Measurements from ENCODE around the gene RING1.

The RING1 gene

DNA sequence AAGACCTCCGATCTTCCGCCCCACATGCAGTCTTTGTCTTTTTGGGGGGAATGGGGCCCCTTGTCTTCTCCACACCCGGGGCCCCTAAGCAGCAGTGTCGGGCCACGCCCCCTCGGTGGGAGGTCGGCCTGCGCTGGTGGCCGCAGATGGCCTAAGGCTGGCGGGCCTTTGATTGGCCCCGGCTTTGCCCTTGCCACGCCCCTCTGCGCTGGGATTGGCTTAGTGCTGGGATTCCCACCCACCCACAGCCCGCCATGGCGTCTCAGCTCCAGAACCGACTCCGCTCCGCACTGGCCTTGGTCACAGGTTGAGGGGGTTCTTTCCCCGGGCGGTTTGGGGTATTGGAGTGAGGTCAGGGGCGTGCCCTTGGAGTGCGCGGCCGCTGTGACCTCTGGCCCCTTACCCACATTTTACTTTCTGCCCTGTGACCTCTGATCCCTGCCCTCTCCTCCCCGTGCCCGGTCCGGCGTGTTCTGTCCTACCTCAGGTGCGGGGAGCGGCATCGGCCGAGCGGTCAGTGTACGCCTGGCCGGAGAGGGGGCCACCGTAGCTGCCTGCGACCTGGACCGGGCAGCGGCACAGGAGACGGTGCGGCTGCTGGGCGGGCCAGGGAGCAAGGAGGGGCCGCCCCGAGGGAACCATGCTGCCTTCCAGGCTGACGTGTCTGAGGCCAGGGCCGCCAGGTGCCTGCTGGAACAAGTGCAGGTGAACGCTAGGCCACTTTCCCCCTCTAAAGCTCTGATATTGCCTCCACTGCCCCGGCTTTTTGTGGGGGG lies 3.7 kb upstream of the RING1 start, which contains the start of gene HSD17B8:
HSD17B8 (plus strand) TSS at position 241 of the 776 bp plus-strand sequence; CDS start at position 255, 14 bp downstream.
- Histone ChIP-seq H3K27ac (ENCODE audit: low read length) (peak within 1 kb of the TSS; percentile 56; the same call in 1 of the 2 replicates), H3K79me2 (ENCODE audit: low read length) (peaks cover 31% of the 10 kb centered on the region), H3K4me3 (ENCODE audit: low read length) (peak within 1 kb of the TSS; percentile 97), H3F3A (ENCODE audit: insufficient read depth, low read length) (peaks cover 14% of the 10 kb centered on the region; the same call in 1 of the 2 replicates), H3K9me3 (replicated peaks; ENCODE audit: insufficient read depth, low read length) (no peaks in the 10 kb centered on the region), H2AFZ (ENCODE audit: low read length) (peak within 1 kb of the TSS; percentile 94), H3K9ac (ENCODE audit: low read length) (peak within 1 kb of the TSS; percentile 94), H3K27me3 (replicated peaks; ENCODE audit: insufficient read depth, low read length) (no peaks in the 10 kb centered on the region), H3K4me1 (ENCODE audit: low read length) (peaks cover 36% of the 10 kb centered on the region), H3K9me2 (replicated peaks; ENCODE audit: insufficient read depth, low read length) (no peaks in the 10 kb centered on the region), H3K36me3 (replicated peaks; ENCODE audit: insufficient read depth, low read length) (no peaks in the 10 kb centered on the region), H4K20me1 (ENCODE audit: insufficient read depth, low read length) (no peaks in the 10 kb centered on the region), H3K4me2 (ENCODE audit: low read depth, low read length) (peak within 1 kb of the TSS; percentile 84)
- peak; percentile 93 for DNase-seq
- no peak for TF ChIP-seq EZH2 (optimal IDR thresholded peaks at IDR 0.05; ENCODE audit: low read depth, low read length)
- TF ChIP-seq EZH2phosphoT487 (IDR thresholded peaks at IDR 0.05; ENCODE audit: low read length): no peak
- TF ChIP-seq, protein P1, sequence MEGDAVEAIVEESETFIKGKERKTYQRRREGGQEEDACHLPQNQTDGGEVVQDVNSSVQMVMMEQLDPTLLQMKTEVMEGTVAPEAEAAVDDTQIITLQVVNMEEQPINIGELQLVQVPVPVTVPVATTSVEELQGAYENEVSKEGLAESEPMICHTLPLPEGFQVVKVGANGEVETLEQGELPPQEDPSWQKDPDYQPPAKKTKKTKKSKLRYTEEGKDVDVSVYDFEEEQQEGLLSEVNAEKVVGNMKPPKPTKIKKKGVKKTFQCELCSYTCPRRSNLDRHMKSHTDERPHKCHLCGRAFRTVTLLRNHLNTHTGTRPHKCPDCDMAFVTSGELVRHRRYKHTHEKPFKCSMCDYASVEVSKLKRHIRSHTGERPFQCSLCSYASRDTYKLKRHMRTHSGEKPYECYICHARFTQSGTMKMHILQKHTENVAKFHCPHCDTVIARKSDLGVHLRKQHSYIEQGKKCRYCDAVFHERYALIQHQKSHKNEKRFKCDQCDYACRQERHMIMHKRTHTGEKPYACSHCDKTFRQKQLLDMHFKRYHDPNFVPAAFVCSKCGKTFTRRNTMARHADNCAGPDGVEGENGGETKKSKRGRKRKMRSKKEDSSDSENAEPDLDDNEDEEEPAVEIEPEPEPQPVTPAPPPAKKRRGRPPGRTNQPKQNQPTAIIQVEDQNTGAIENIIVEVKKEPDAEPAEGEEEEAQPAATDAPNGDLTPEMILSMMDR (IDR thresholded peaks at IDR 0.05; ENCODE audit: low read length): no peak

DNA sequence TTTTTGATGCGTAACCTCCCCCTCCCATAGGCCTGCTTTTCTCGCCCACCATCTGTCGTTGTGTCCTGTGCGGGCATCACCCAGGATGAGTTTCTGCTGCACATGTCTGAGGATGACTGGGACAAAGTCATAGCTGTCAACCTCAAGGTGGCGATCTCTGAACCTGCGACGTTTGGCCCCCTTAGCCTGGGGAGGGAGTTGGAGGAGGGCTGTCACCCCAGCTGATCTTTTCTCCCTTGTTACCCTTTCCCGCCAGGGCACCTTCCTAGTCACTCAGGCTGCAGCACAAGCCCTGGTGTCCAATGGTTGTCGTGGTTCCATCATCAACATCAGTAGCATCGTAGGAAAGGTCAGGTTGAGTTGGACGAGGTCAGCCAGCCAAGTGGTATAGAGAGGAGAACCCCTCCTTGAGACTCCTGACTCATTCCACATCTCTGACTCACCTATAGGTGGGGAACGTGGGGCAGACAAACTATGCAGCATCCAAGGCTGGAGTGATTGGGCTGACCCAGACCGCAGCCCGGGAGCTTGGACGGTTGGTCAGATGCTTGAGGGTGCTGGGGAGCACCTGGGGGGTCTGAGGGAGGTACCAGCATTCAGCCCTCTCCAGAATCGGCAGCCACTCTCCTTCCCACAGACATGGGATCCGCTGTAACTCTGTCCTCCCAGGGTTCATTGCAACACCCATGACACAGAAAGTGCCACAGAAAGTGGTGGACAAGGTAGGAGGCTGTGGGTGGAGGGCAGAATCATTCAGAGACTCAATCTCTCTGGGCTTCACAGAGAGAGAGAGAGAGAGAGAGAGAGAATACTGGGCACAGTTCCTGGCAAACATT lies 2.9 kb upstream of the RING1 start:
- peak; percentile 29 for DNase-seq
- TF ChIP-seq, protein P1 (IDR thresholded peaks at IDR 0.05; ENCODE audit: low read length): peak; percentile 46
- TF ChIP-seq EZH2phosphoT487 (IDR thresholded peaks at IDR 0.05; ENCODE audit: low read length) (no peak), EZH2 (optimal IDR thresholded peaks at IDR 0.05; ENCODE audit: low read depth, low read length) (no peak)
- peak overlapping the region; percentile 84 for H3K4me2 ChIP-seq (ENCODE audit: low read depth, low read length)
- peak overlapping the region; percentile 56; the same call in 1 of the 2 replicates for H3K27ac ChIP-seq (ENCODE audit: low read length)
- peak overlapping the region; percentile 97 for H3K4me3 ChIP-seq (ENCODE audit: low read length)
- peak overlapping the region; percentile 94 for H3K9ac ChIP-seq (ENCODE audit: low read length)
- no peaks in the 10 kb centered on the region for H3K36me3 ChIP-seq (replicated peaks; ENCODE audit: insufficient read depth, low read length)
- no peaks in the 10 kb centered on the region for H4K20me1 ChIP-seq (ENCODE audit: insufficient read depth, low read length)
- H3F3A ChIP-seq (ENCODE audit: insufficient read depth, low read length): peaks cover 14% of the 10 kb centered on the region; the same call in 1 of the 2 replicates
- H3K9me2 ChIP-seq (replicated peaks; ENCODE audit: insufficient read depth, low read length): no peaks in the 10 kb centered on the region
- H3K9me3 ChIP-seq (replicated peaks; ENCODE audit: insufficient read depth, low read length): no peaks in the 10 kb centered on the region
- H3K79me2 ChIP-seq (ENCODE audit: low read length): peaks cover 23% of the 10 kb centered on the region
- no peaks in the 10 kb centered on the region for H3K27me3 ChIP-seq (replicated peaks; ENCODE audit: insufficient read depth, low read length)
- peaks cover 36% of the 10 kb centered on the region for H3K4me1 ChIP-seq (ENCODE audit: low read length)
- H2AFZ ChIP-seq (ENCODE audit: low read length): peak overlapping the region; percentile 94

DNA sequence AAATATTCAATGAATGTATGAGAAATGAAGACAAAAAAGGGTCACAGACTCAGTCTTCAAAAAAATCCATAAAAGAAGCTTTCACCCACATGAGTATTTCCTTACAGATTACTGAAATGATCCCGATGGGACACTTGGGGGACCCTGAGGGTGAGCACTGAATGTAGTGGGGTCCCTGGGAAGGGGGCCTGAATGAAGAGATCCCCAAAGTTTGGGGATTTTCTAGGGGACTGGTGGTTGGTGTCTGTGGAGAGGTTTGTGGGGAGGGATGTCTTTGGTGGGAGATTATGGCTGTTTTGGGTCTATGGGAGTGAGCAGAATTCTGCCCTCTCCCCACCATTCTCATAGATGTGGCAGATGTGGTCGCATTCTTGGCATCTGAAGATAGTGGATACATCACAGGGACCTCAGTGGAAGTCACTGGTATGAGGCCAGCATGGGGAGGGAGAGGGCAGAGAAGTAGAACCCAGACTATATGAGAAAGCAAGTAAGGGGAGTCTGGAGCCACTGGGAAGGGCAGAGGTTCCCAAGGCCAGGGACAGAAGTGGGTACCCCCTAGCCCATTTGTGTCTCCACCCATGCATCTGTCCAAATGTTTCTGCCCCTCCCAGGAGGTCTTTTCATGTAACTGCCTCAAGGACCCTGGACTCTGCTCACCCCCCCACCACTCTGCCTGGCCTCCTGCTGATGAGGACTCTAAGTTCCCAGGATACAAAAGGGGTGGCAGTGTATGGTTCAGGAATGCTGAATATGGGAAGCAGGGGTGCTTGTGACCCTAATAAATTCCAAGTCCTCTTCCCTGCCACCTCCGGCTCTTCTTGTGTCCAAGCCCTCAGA lies 2.1 kb upstream of the RING1 start:
- Histone ChIP-seq H3K4me1 (ENCODE audit: low read length) (peaks cover 36% of the 10 kb centered on the region), H3F3A (ENCODE audit: insufficient read depth, low read length) (peaks cover 11% of the 10 kb centered on the region; the same call in 1 of the 2 replicates), H3K27me3 (replicated peaks; ENCODE audit: insufficient read depth, low read length) (no peaks in the 10 kb centered on the region), H3K79me2 (ENCODE audit: low read length) (peaks cover 17% of the 10 kb centered on the region), H3K4me3 (ENCODE audit: low read length) (no peak overlapping the region), H4K20me1 (ENCODE audit: insufficient read depth, low read length) (no peaks in the 10 kb centered on the region), H3K9me3 (replicated peaks; ENCODE audit: insufficient read depth, low read length) (no peaks in the 10 kb centered on the region), H3K4me2 (ENCODE audit: low read depth, low read length) (no peak overlapping the region), H3K9me2 (replicated peaks; ENCODE audit: insufficient read depth, low read length) (no peaks in the 10 kb centered on the region), H3K36me3 (replicated peaks; ENCODE audit: insufficient read depth, low read length) (no peaks in the 10 kb centered on the region), H3K9ac (ENCODE audit: low read length) (no peak overlapping the region), H3K27ac (ENCODE audit: low read length) (no peak overlapping the region), H2AFZ (ENCODE audit: low read length) (no peak overlapping the region)
- no peak for TF ChIP-seq EZH2 (optimal IDR thresholded peaks at IDR 0.05; ENCODE audit: low read depth, low read length)
- no peak for TF ChIP-seq EZH2phosphoT487 (IDR thresholded peaks at IDR 0.05; ENCODE audit: low read length)
- TF ChIP-seq, protein P1 (IDR thresholded peaks at IDR 0.05; ENCODE audit: low read length): no peak
- no peak for DNase-seq
